Left ventricle myocardium inferior (tissue), 1 donor: Measurements from ENCODE around the gene GAREM2. TPM values are rescaled to one million over a fixed set of nuclear protein-coding genes. Genes with fewer than 3 reads are reported as not detected.

Experiments used
- DNase-seq: peaks from one replicate; pipeline ENCODE4 v3.0.0-alpha.2; 2020
- H3K27ac ChIP-seq: fragments of 200-600 bp; replicated peaks from 2 replicates; pipeline ENCODE4 v1.8.0; 2021
- H3K27me3 ChIP-seq: fragments of 200-600 bp; 2 replicates; pipeline ENCODE4 v1.8.0; 2021; ENCODE audit warnings: low read depth
- H3K36me3 ChIP-seq: fragments of 200-600 bp; 2 replicates; pipeline ENCODE4 v1.8.0; 2021
- H3K4me1 ChIP-seq: fragments of 200-600 bp; 2 replicates; pipeline ENCODE4 v1.8.0; 2021
- H3K4me3 ChIP-seq: fragments of 200-600 bp; 2 replicates; pipeline ENCODE4 v1.8.0; 2021; ENCODE audit warnings: mild to moderate bottlenecking, moderate library complexity
- H3K9me3 ChIP-seq: fragments of 200-600 bp; replicated peaks from 2 replicates; pipeline ENCODE4 v1.8.0; 2021
- CTCF ChIP-seq: fragments of 200-600 bp; IDR thresholded peaks from 2 replicates; pipeline ENCODE4 v1.8.0; 2021; ENCODE audit warnings: antibody characterized with exemption, mild to moderate bottlenecking, borderline replicate concordance
- intact Hi-C: fragments of 100-400 bp; cut with micrococcal nuclease; formaldehyde crosslinking; loops from one replicate; pipeline ENCODE4 v1.11.0; 2022
- total RNA-seq: library from RNA; stranded (reverse); fragmentation: NEBNext Ultra II Directional; extraction: Animal tissue kit (Norgen Biotek cat#: 25700); gene quantifications from one replicate; pipeline ENCODE4 v1.2.1, GENCODE V29; 2021
- donor health status: DM: no; HTN: yes; CAD: no; lungs with severe emphysema.

GAREM2 gene
- total RNA-seq, 1 donor from 2014 or later, result 0.93 TPM

GRCh38 chr2:26230806-26231205 is 57.9 kb downstream of the GAREM2 start:
- Histone ChIP-seq H3K36me3 (peaks cover 100% of the 10 kb centered on the region), H3K27ac (no peak overlapping the region), H3K9me3 (no peaks in the 10 kb centered on the region), H3K27me3 (no peaks in the 10 kb centered on the region), H3K4me3 (no peak overlapping the region), H3K4me1 (no peaks in the 10 kb centered on the region)
- TF ChIP-seq CTCF, result no peak
- intact Hi-C loops, result loop anchor here (10.0 kb wide), 1 partner anchor 94 kb away; no protein-coding TSS in a partner anchor
- DNase-seq, result no peak

GRCh38 chr2:26235089-26235488 is 62.2 kb downstream of the GAREM2 start:
- no peaks in the 10 kb centered on the region for H3K9me3 ChIP-seq

GRCh38 chr2:26237868-26238267 is 65.0 kb downstream of the GAREM2 start:
- H3K27me3 ChIP-seq, result no peaks in the 10 kb centered on the region
- H3K27ac ChIP-seq, result peak overlapping the region; percentile 99
- H3K4me3 ChIP-seq, result no peak overlapping the region
- no peaks in the 10 kb centered on the region for H3K9me3 ChIP-seq
- no peak for TF ChIP-seq CTCF
- no peak for DNase-seq
- H3K4me1 ChIP-seq, result peaks cover 58% of the 10 kb centered on the region
- intact Hi-C loops, result loop anchor here (10.0 kb wide), 1 partner anchor 87 kb away; no protein-coding TSS in a partner anchor
- H3K36me3 ChIP-seq, result peaks cover 58% of the 10 kb centered on the region

More at GRCh38 chr2:26235089-26235488, 62.2 kb downstream of the GAREM2 start:
- no peaks in the 10 kb centered on the region for H3K27me3 ChIP-seq
- no peak overlapping the region for H3K27ac ChIP-seq
- intact Hi-C loops, result loop anchor here (10.0 kb wide), 1 partner anchor 90 kb away; no protein-coding TSS in a partner anchor
- H3K36me3 ChIP-seq, result peaks cover 85% of the 10 kb centered on the region
- peak; percentile 44 for TF ChIP-seq CTCF
- no peak for DNase-seq
- peaks cover 30% of the 10 kb centered on the region for H3K4me1 ChIP-seq
- H3K4me3 ChIP-seq, result no peak overlapping the region

GRCh38 chr2:26238311-26238958 is 65.5 kb downstream of the GAREM2 start:
- TF ChIP-seq CTCF, result no peak
- Histone ChIP-seq H3K4me1 (peaks cover 63% of the 10 kb centered on the region), H3K9me3 (no peaks in the 10 kb centered on the region), H3K27ac (peak overlapping the region; percentile 99), H3K36me3 (peaks cover 52% of the 10 kb centered on the region), H3K4me3 (no peak overlapping the region), H3K27me3 (no peaks in the 10 kb centered on the region)
- intact Hi-C loops, result loop anchor here (10.0 kb wide), 1 partner anchor 86 kb away; no protein-coding TSS in a partner anchor
- DNase-seq, result no peak

Other genes with a start within 250 kb of the GAREM2 start
- gene KIF3C, start 190.6 kb upstream of the GAREM2 start, total RNA-seq, result 2.0 TPM
- 86.1 TPM for gene RAB10, start 139.0 kb upstream of the GAREM2 start, total RNA-seq
- gene HADHA, start 71.5 kb downstream of the GAREM2 start, total RNA-seq, result 523 TPM
- 1,332 TPM for gene HADHB, start 71.9 kb downstream of the GAREM2 start, total RNA-seq
- 10.8 TPM for gene SELENOI, start 173.1 kb downstream of the GAREM2 start, total RNA-seq
- not detected for gene ADGRF3, start 173.7 kb downstream of the GAREM2 start, total RNA-seq
- not detected for gene DRC1, start 228.8 kb downstream of the GAREM2 start, total RNA-seq